ENCODE data around the gene RPS15. TPM values are rescaled to one million over a fixed set of nuclear protein-coding genes. Genes with fewer than 3 reads are reported as not detected.

RPS15 gene
- polyA plus RNA-seq, 1 donor (not counting 4 experiments of a cell fraction or from before 2014, with no cell fraction given), result 795 TPM

GRCh38 chr19:1467215-1467489, 29.0 kb downstream of the RPS15 start:
- Histone ChIP-seq H3K9ac (ENCODE audit: control insufficient read depth, extremely low read depth, insufficient read depth, low read length) (no peak overlapping the region), H3K4me2 (ENCODE audit: control insufficient read depth, extremely low read depth, insufficient read depth, low read depth, low read length) (peak overlapping the region; percentile 22), H3K9me3 (ENCODE audit: control insufficient read depth, low read depth, low read length) (no peaks in the 10 kb centered on the region), H3K9me1 (ENCODE audit: control insufficient read depth, extremely low read depth, insufficient read depth, low read length) (peaks cover 3% of the 10 kb centered on the region), H4K20me1 (ENCODE audit: control insufficient read depth, extremely low read depth, insufficient read depth, low read length) (peaks cover 12% of the 10 kb centered on the region), H3K27me3 (ENCODE audit: control insufficient read depth, extremely low read depth, insufficient read depth, low read length) (peaks cover 60% of the 10 kb centered on the region), H3K79me2 (ENCODE audit: control insufficient read depth, insufficient read depth, low read length) (no peaks in the 10 kb centered on the region), H3K4me3 (ENCODE audit: control insufficient read depth in 2 of 3, extremely low read depth in 1 of 3, insufficient read depth in 2 of 3, low read depth in 1 of 3, low read length in 3 of 3) (no peak overlapping the region), H3K27ac (ENCODE audit: control insufficient read depth, insufficient read depth, low read length) (no peak overlapping the region), H3K36me3 (ENCODE audit: control insufficient read depth in 2 of 2, extremely low read depth in 1 of 2, insufficient read depth in 2 of 2, low read length in 2 of 2) (no peaks in the 10 kb centered on the region), H2AFZ (ENCODE audit: control insufficient read depth, low read length) (no peak overlapping the region), H3K4me1 (ENCODE audit: control insufficient read depth, extremely low read depth, insufficient read depth, low read length) (peaks cover 16% of the 10 kb centered on the region)
- dilution Hi-C loops (cut with MboI; ENCODE audit: extremely low pct_ligation_motif_present, low sequenced_read_pairs), result no loop called here
- DNase-seq (ENCODE audit: low read depth, low spot score) (no peak), FAIRE-seq (no peak)
- no peak for TF ChIP-seq EZH2 (IDR thresholded peaks at IDR 0.05; ENCODE audit: low read length)
- no peak for TF ChIP-seq CTCF (optimal IDR thresholded peaks at IDR 0.05 in 1 of 3, IDR thresholded peaks at IDR 0.05 in 1 of 3, conservative IDR thresholded peaks at IDR 0.05 in 1 of 3; ENCODE audit: extremely low read depth in 1 of 3, insufficient read depth in 2 of 3, low read length in 3 of 3)

- Histone ChIP-seq H3K79me2 (ENCODE audit: control insufficient read depth, insufficient read depth, low read length) (no peaks in the 10 kb centered on the region), H3K36me3 (ENCODE audit: control insufficient read depth in 2 of 2, extremely low read depth in 1 of 2, insufficient read depth in 2 of 2, low read length in 2 of 2) (no peaks in the 10 kb centered on the region), H3K9me1 (ENCODE audit: control insufficient read depth, extremely low read depth, insufficient read depth, low read length) (peaks cover 4% of the 10 kb centered on the region), H3K27ac (ENCODE audit: control insufficient read depth, insufficient read depth, low read length) (no peak overlapping the region), H3K27me3 (ENCODE audit: control insufficient read depth, extremely low read depth, insufficient read depth, low read length) (peaks cover 61% of the 10 kb centered on the region), H3K9me3 (ENCODE audit: control insufficient read depth, low read depth, low read length) (no peaks in the 10 kb centered on the region), H3K4me2 (ENCODE audit: control insufficient read depth, extremely low read depth, insufficient read depth, low read depth, low read length) (peak overlapping the region; percentile 22), H3K4me1 (ENCODE audit: control insufficient read depth, extremely low read depth, insufficient read depth, low read length) (peaks cover 16% of the 10 kb centered on the region), H2AFZ (ENCODE audit: control insufficient read depth, low read length) (no peak overlapping the region), H3K4me3 (ENCODE audit: control insufficient read depth in 2 of 3, extremely low read depth in 1 of 3, insufficient read depth in 2 of 3, low read depth in 1 of 3, low read length in 3 of 3) (peak overlapping the region in 1 of 3 experiments; percentile 36), H4K20me1 (ENCODE audit: control insufficient read depth, extremely low read depth, insufficient read depth, low read length) (peaks cover 12% of the 10 kb centered on the region), H3K9ac (ENCODE audit: control insufficient read depth, extremely low read depth, insufficient read depth, low read length) (no peak overlapping the region)
- TF ChIP-seq EZH2 (IDR thresholded peaks at IDR 0.05; ENCODE audit: low read length) (peak; percentile 44), CTCF (optimal IDR thresholded peaks at IDR 0.05 in 1 of 3, IDR thresholded peaks at IDR 0.05 in 1 of 3, conservative IDR thresholded peaks at IDR 0.05 in 1 of 3; ENCODE audit: extremely low read depth in 1 of 3, insufficient read depth in 2 of 3, low read length in 3 of 3) (no peak)
- DNase-seq (ENCODE audit: low read depth, low spot score) (no peak), FAIRE-seq (no peak)
- dilution Hi-C loops (cut with MboI; ENCODE audit: extremely low pct_ligation_motif_present, low sequenced_read_pairs), result no loop called here
Observed at GRCh38 chr19:1467490-1468273, 29.5 kb downstream of the RPS15 start.

All from keratinocyte (primary cell).